ENCODE results near the gene CAPN14.
"Not testable (repeated sequence)": the region's sequence is repeated elsewhere in the genome, so short reads cannot be mapped to it uniquely, and the experiment has no call there.

The CAPN14 gene

DNA sequence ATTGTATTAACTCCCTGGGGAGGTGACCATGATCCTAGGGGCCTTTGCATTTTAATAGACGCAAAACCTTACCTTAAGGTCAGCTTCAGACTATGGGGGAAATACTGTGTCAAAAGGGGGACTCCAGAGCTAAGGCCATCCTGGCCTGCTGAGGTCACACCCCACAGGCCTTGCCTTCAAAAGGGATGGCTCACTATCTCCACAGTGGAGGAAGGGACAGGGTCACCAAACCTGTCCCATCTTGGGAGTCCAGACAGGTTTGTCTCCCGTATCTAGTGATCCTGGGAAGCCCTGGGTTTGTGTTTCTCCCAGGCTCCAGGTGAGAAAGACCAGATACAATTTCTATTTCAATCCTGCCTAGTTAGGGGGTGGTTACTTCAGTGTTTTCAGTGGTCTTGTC lies 24.9 kb downstream of the CAPN14 start:
- DNase-seq: no peak

DNA sequence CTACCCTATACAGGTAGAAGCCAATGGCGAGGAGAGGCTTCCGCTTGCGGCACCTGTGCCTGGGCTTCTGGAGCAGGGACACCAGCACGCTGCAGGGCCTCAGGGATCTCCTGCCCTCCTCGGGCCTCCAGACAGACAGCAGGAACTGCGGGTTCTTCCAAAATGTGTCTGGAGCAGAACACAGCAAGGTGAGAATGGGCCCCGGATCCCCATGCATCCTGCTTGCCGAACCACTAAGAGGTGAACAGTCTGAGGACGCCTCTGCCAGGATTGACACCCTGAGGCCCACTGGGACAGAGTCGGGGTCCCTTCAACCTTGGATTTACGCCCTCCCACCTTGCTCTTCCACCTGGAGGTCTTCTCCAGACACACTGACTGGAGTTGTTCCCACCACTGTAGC lies 25.4 kb downstream of the CAPN14 start:
- no peak for DNase-seq

DNA sequence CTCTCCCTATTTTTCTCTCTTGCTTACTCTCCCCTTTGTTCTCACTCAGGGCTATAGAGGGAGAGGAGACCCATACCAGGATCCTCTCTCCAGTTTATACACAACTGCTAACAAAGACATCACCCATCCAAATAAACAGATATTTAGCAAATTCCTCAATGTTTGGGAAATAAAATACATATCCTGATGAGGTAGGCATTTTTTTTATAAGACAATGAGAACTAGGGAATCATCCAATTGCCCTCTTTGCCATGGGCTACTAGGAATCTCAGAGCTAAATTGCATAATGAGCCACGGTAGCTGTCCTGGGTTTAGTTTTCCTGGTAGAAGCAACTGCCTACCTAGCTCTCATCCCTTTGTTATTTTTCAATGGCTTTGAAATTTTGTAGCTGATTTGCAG lies 27.1 kb downstream of the CAPN14 start:
- DNase-seq: no peak

DNA sequence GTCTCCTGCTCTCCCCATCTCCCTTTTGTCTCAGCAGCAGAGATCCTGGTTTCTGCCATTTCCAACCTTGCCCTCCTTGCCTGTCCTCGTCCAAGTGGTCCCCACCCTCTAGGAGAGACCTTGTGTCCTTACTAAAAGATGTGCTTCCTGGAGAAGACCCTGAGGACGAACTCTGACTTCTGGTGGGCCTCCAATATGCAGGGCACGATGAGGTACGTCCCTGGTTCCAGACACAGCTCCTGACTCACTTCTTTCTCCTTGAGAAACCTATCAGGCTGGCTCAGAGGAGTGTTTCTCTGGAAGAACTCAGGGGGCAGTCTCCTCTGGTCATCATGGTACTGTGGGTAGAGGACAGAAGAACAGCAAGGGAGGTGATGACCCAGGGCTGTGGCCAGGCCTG lies 28.2 kb downstream of the CAPN14 start:
- DNase-seq: no peak

DNA sequence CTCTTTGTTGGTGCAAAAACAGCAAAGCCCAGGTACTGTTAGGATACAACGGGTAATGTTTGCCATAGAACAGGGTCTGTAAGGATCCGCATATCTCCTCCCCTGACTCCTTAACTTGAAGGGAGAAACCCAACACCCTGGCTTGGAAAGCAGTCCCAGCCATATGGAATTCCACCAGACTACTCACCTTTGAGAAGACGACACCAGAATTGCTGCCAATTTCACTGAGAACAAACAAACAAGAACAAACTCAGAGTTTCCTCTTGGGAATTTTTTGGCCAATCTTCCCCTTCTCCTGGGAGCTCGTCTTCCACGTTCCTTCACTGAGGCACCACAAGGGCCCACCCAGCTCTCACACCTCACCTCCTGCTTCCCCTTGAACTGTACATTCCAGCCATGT lies 29.2 kb downstream of the CAPN14 start:
- DNase-seq: no peak

DNA sequence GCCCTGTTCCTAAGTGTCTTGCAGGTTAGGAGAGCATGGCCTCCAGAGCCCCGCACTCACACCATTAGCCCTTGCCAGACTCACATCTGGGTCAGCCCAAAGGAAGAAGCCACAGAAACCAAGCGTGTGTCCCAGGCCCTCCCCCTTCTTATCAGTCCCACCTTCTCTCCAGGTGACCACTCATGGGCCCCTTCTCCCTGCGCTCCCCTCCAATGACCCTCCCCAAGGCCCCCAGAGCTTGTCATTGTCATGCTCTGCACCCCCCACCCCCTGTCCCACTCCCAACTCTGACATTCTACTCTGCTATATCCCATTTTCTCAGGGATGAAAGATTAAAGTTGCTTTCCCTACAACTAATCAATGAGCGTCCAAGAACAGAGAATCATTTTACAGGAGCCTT lies 30.1 kb downstream of the CAPN14 start:
- no peak for DNase-seq

DNA sequence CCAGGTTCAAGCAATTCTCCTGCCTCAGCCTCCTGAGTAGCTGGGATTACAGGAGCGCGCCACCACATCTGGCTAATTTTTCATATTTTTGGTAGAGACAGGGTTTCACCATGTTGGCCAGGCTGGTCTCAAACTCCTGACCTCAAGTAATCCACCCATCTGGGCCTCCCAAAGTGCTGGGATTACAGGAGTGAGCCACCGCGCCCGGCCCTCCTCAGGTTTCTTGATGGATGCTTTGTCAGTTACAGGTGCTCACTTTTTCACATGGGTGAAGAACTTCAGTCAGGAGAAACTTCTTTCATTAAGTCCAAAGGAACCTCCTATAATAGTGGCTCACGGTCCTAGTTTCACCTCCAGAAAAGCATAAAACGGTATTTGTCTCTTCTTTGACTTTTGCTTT lies 33.3 kb downstream of the CAPN14 start:
- not testable (repeated sequence) for DNase-seq

DNA sequence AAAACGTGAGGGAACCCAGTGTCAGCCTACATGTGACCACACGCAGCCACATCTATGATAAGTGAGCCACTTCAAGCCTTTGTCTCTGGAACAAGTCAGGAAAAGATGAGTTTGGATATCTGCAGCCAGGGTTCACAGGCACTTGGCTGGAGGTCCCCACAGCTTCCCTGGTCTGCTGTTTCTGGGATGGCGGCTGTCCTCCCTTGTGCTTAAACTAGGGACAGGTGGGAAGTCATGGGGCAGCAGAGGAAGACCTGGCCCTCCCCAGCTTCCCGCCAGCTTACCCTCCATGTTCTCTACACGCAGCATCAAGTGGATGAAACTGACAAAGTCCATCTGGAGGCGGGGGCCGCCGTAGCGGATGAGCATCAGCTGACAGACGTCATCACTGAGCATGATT lies 40.6 kb downstream of the CAPN14 start:
- no peak for DNase-seq

DNA sequence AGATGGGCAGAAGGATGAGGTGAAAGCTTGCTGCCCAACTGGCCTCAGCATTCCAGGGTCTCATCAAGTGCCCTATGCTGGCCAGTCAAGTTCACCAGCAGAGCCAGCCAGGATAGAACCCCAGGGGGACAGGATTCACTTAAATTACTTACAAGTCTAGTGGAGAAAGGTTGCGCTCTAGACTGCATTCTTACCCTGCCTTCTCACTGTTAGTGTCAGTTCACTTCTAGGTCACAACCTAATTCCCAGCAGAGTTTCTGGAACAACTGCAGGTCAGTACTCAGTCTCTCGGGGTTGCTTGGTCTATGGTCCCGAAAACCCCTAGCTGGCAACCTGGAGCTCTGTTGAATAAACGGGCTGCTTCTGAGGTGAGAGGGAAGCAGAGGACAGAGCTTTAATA lies 46.2 kb downstream of the CAPN14 start:
- DNase-seq: no peak

DNA sequence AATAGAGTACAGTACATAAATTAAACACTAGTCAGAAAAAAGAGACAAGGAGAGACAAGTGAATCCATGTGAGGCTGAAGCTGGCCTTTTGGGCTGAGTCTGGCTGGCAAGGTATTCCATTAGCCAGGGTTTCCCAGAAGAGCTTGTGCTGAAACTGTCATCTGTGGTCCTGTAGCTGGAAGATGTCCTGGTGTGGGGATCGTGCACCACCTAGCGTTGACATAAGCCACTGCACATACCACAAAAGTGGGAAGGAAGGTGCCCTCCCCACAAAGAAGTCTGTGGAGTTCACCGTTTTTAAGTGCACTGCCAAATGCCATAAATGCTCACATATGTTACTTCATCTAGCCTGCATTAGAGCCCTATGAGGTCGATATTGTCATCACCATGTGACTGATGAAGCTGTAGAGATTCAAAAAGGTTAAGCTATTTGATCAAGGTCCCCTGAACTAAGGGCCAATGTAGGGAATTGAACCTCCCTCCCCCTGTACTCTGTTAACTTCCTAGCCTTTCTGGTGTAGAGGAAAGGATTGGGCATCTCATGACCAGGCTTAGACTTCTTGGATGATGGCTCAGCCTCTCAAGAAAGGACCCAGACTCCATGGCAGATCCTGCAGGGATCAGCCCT lies 47.1 kb downstream of the CAPN14 start:
- peak; percentile 55 for DNase-seq

DNA sequence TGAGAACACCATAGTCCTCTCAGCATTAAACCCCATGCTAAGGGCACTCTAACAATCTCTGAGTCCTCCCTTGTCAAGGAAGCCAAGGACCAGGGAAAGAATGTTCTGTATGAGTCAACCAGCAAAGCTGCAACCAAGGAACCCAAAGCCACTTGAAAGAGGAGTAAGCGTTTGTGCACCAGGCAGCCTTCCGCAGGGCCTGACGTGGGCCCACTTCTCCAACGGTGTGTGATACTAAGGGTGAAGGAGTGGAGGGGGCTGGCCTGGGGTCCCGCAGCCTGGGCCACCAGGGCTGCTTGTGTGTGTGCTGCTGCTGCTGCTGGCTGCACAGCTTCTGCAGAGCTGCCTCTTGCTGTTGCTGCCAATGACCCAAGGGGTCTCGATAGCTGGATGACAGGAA lies 49.0 kb downstream of the CAPN14 start:
- no peak for DNase-seq

DNA sequence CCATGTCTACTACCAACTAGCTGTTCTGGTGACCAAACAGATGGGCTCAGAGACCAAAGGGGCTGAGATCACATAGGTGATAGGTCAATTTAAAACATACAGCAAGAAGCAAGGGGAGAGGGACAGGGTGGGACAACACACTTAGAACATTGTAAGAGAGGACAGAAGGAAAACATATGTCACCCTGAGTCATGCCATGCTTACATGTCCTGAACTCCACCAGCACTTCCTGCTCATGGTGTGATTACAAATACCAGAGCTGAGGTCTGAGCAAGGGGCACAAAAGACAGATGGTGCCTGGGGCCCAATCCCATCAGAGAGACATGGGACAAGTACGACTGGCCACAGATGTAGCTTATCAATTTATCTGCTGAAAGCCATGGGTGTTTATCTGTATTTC lies 50.4 kb downstream of the CAPN14 start:
- DNase-seq: no peak

DNA sequence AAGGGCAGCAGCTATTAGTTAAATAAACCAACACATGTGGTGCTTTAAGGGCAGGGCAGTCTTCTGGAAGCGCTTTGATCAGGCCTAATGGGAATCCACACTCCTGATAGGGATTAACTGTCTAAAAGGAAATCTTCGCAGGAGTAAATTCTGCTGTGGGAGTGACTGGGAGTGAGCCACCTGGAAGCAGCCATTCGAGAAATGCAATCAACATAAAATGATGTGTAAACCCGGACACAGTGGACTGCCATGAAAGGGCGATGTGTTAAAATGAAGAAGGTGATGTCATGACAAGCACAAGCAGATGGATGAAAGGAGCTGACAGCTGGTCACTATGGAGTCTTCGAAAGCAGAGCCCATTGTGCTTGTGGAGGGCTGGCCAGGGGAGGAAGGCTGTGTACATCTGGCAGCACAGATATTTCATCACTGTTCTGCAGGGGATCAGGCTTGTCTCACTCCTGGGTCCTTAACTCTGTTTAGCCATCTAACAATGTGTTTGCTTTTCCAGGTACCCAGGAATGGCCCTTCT lies 54.2 kb downstream of the CAPN14 start:
- no peak for DNase-seq

DNA sequence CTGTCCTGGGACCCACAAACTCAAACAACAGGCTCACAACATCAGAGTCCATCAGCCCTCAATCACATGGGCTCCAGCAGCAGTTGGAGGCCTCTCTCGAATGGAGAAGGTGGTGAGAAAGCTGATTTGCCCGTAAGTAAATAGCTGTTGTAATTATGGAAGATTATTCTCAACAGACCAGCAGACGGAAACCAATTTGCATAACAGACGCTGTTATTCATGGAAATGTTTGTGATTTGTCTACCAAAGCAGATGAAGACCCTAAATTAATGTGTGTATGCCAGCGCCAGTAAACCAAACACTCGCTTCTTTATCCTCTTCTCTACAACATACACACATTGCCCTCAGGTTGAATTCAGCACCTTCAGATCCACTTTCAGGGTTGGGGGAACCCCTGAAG lies 55.7 kb downstream of the CAPN14 start:
- DNase-seq: no peak

DNA sequence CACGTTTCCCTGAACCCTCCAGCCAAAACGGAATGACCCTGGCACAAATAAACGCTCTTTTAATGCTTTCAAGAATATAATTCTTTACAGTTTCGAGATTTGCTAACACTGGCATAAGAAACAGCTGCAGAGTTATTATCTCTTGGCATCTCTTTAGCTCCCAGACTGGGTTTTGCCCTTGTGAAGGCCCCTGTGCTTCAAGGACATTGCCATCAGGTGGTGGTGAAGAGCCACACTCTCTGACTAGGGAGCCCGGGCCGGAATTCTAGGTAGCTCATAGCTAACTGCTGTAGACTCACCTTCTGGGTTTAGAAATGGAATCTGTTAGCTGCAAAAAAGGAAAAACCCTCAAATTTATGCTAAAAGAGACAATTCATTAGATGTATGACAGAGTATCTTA lies 65.8 kb downstream of the CAPN14 start:
- DNase-seq: no peak

DNA sequence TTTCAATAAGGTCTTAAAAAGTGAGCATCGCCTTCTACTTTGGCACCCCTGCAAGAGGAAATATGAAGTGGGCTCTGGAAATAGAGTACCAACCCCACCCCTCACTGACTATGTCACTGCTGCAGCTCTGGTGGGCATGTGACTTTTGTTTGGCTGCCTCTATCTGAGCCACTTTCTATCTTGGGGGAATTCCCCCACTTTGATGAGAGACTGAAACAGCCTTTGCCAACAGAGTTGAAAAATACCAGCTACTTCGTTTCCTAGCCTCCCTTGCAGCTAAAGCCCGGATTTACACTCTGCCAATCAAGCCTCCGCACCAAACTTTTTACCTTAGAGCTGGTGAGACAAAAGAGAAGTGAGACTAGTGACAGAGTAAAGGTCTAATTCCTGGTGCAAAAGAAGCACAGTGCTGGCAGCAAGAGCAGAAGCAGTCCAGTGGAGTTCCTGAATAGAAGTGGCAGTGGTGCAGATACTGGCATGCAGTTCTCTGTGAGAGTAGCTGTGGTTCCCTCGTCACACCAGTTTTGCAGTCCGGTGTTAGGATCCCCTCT lies 67.1 kb downstream of the CAPN14 start:
- DNase-seq: no peak

DNA sequence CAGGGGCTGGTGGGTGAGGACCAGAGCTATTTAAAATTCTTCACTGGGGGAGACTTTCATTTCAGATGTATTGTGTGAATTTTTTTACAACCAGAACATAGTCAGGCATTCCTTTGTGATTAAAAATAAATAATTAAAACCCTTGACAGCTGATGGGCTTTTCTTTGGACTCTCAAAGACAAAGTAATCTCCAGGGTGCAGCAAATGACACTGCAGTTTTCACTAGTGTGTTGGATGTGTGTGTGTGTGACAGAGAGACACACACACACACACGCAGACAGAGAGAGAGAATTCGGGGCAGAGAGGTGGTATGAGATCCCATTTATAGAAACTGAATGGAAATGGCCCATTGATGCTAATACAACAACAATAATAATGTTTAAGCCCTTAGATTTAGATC lies 68.8 kb downstream of the CAPN14 start:
- no peak for DNase-seq

DNA sequence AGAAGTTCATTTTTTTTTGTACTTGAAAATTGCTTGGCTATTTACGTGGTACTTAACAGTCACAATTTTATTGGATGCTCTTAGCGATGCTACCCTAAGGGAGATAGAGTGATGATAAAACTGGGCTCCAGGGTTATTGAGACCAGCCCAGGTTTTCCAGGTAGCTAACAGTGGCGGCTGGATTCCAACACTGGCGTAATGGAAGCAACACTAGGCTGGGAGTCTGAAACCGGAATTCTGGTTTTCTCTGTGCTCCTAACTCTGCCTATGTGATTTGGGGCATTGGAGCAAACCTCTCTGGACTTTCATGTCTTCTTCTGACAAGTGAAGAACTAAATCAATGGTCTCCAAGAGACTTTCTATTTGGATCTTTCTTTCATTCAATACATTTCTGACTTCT lies 69.7 kb downstream of the CAPN14 start:
- DNase-seq: no peak

DNA sequence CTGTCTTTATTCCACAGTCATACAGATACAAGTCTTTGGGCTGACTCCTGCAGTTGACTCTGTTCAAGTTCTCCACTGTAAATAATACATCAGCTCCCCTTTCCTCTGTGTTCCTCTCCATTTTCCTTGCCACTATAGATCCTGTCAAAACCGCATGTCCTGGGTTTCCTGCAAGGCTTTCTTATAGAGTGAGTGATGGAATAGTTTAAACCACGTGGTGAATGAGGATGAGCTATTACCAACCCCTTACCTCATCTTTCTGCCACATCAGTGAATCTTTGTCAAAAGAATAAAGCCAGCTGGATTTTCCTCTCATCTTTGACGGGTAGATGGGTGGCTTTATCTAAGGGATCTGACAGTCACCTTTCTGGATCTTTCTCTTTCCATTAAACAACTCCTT lies 75.2 kb downstream of the CAPN14 start:
- no peak for DNase-seq

DNA sequence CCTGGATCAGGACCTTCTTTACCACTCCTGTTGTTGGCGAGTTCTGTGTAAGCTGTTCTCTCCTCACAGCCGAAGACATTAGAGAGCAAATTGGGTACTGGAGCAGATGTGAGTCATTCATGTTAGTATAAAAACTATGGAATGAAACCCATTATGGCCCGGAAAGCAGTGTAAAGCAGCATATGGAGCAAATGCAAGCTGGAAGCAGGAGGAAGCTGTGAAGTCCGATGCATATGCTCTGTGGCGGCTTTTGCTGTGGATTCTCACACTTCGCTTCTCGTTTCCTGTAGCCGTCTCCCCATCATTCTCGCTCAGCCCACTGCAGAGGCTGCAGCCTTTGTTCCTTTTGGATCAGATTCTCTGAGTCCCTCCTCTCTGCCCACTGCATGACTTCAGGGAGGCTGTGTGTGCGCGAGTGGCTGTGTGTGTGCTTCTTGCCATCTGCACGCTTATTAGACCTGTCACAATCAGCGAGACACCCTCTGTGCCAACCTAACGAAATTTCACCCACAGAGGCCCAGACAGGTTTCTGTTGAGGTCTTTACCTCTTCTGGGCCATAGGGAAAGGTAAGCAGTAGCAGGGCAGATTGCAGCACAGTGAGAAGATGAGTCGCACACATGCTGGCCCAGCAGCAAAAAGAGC lies 75.8 kb downstream of the CAPN14 start:
- DNase-seq: no peak

DNA sequence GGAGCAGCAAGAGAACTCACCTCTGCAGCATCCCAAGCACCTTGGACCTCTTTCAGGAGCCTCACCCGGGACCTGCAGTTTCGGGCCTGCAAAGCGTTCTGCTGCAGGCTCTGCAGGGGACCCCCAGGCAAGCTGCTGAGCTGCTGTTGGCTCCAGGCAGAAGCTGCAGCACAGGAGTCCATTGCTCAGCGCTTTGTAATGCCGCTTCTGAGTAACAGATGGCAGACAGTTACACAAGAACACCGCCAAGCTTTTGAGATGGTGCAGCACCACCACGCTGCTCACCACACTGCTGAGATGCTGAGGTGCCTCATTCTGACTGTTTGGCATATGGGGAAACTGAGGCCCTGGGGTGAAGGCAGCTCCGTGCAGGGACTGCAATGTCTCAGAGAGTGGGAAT lies 77.2 kb downstream of the CAPN14 start:
- no peak for DNase-seq

DNA sequence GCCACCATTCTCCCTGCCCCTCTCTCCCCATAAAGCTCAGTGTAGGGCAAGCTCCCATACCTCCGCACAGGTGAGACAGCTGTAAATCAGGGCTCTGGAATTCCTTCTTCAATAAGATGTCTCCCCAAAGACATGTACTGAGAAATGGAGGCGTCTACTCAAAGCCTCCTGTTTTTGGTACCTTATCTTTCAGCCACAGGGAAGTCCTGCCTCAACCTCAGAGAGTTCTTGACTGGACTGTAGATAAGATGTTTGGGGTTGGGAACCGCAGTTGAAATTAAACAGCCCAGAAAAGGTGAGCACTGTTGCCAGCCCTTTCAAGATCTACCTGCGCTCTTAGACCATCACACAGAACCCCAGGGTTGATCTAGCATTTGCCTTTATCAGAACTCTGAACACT lies 77.6 kb downstream of the CAPN14 start:
- no peak for DNase-seq

DNA sequence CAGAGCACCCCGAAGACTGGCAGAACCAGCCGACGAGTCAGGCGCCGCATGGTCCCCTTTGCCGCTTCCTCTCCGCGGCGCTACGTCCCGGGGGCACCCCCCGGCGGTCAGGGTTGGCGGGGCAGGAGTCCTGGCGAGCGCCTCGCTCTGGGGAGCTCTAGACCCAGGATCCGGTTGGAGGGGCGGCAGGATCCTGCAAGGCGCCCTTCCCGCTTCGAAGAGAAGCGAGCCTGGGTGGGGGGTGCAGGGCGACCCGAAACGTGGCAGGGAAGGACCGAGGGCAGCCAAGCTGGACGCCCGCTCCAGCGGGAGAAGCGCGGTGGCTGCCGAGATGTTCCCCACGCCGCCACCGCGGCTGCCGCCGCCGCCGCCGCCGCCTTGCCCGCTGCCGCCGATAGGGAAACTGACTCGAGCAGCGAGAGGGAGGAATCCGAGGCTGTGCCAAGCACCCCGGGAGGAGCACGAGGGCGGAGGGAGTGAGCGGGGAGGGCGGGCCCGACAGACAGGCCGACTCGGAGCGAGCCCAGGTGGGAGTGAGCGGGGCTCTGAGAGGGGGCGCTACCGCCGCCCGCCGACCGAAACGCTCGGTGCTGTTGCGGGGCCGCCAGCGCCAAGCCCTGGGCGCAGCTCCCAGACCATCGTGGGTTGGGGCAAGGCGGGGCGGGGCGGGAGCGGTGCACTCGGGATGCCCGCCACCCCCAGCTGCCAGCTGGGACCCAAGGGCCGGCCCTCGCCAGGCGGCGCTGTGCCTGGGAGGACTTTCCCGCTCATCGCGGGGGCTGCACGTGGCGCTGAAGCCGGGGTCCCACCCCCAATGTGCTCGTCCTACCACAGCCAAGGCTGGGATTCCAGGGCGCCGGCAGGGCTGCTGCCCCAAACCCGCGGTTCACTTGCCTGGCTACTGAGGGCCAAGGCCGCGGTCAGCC lies 79.0 kb downstream of the CAPN14 start, which contains the start of gene GALNT14:
TSS of gene GALNT14 (minus strand) at position 404 of the 926 bp plus-strand sequence. CDS start at position 50, 354 bp downstream.
- DNase-seq: peak; percentile 12
